Loucy (cell line): ENCODE measurements around the gene RBM39.

Experiments
- EZH2phosphoT487 ChIP-seq: fragments of 200-600 bp; IDR thresholded peaks from 2 replicates; pipeline ENCODE4 v1.6.1; 2018; ENCODE audit warnings: antibody characterized with exemption, mild to moderate bottlenecking, moderate library complexity, borderline replicate concordance
- TF ChIP-seq, protein P1 (sequence below): fragments of 200-600 bp; sonication (generic); conservative IDR thresholded peaks from 2 replicates; pipeline ENCODE4 v1.5.1; 2014; ENCODE audit warnings: mild to moderate bottlenecking, antibody characterized with exemption, low read length

GRCh38 chr20:35720165-35721123 is 21.6 kb downstream of the RBM39 start:
- TF ChIP-seq, protein P1, sequence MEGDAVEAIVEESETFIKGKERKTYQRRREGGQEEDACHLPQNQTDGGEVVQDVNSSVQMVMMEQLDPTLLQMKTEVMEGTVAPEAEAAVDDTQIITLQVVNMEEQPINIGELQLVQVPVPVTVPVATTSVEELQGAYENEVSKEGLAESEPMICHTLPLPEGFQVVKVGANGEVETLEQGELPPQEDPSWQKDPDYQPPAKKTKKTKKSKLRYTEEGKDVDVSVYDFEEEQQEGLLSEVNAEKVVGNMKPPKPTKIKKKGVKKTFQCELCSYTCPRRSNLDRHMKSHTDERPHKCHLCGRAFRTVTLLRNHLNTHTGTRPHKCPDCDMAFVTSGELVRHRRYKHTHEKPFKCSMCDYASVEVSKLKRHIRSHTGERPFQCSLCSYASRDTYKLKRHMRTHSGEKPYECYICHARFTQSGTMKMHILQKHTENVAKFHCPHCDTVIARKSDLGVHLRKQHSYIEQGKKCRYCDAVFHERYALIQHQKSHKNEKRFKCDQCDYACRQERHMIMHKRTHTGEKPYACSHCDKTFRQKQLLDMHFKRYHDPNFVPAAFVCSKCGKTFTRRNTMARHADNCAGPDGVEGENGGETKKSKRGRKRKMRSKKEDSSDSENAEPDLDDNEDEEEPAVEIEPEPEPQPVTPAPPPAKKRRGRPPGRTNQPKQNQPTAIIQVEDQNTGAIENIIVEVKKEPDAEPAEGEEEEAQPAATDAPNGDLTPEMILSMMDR: no peak
- no peak for TF ChIP-seq EZH2phosphoT487
